CD14-positive monocyte (primary cell): Measurements from ENCODE around the gene HERC6. TPM values are rescaled to one million over a fixed set of nuclear protein-coding genes. Genes with fewer than 3 reads are reported as not detected.

ENCODE experiments used
- DNase-seq, 3 donors: peaks; one replicate each; pipeline ENCODE4 v3.0.0-alpha.2; 2011 to 2022
- H2AFZ ChIP-seq: 2 replicates; pipeline ENCODE4 v1.6.0; 2012; ENCODE audit warnings: mild to moderate bottlenecking, low read depth, low read length, inconsistent platforms; ENCODE audit not compliant: insufficient read depth, poor library complexity, severe bottlenecking
- H3K27ac ChIP-seq, 2 donors: 1 replicate in 1 of 2; 2 replicates in 1 of 2; pipeline ENCODE4 v1.5.1; 2012 to 2013; ENCODE audit warnings: low read length in 2 of 2, control low read depth in 1 of 2, inconsistent platforms in 1 of 2, low read depth in 1 of 2, mild to moderate bottlenecking in 1 of 2
- H3K27me3 ChIP-seq, 2 donors: one replicate each; pipeline versions ENCODE4 v1.6.0 to v1.6.1; 2011 to 2013; ENCODE audit warnings: low read length in 2 of 2; ENCODE audit not compliant: control insufficient read depth in 2 of 2, insufficient read depth in 2 of 2
- H3K36me3 ChIP-seq, 2 donors: replicated peaks in 1 of 2; 1 replicate in 1 of 2; 2 replicates in 1 of 2; pipeline versions ENCODE4 v1.5.1 to v1.6.1; 2012 to 2013; ENCODE audit warnings: low read length in 2 of 2, control low read depth in 1 of 2, inconsistent platforms in 1 of 2, mild to moderate bottlenecking in 1 of 2; ENCODE audit not compliant: insufficient read depth in 2 of 2, control insufficient read depth in 1 of 2
- H3K4me1 ChIP-seq, 2 donors: 1 replicate in 1 of 2; 2 replicates in 1 of 2; pipeline versions ENCODE4 v1.5.1 to v1.6.1; 2012 to 2013; ENCODE audit warnings: low read length in 2 of 2, control low read depth in 1 of 2, inconsistent platforms in 1 of 2, mild to moderate bottlenecking in 1 of 2, moderate library complexity in 1 of 2; ENCODE audit not compliant: insufficient read depth in 2 of 2, control insufficient read depth in 1 of 2
- H3K4me2 ChIP-seq: replicated peaks from 2 replicates; pipeline ENCODE3; 2012; ENCODE audit warnings: low read length, moderate library complexity, mild to moderate bottlenecking; ENCODE audit not compliant: poor library complexity, severe bottlenecking; ENCODE audit errors: extremely low read depth
- H3K4me3 ChIP-seq, 3 experiments: fragments of 200-600 bp in 1 of 3; sonication (generic) in 1 of 3; replicated peaks in 1 of 3; 1 replicate in 2 of 3; 2 replicates in 1 of 3; pipeline ENCODE4 v1.5.1; 2011 to 2013; ENCODE audit warnings: low read length in 3 of 3, mild to moderate bottlenecking in 3 of 3, control low read depth in 2 of 3, low read depth in 2 of 3, inconsistent platforms in 1 of 3, moderate library complexity in 1 of 3
- H3K79me2 ChIP-seq: 2 replicates; pipeline ENCODE4 v1.6.0; 2012; ENCODE audit warnings: mild to moderate bottlenecking, control low read depth, inconsistent platforms, low read length, moderate library complexity; ENCODE audit not compliant: insufficient read depth
- H3K9ac ChIP-seq: 2 replicates; pipeline ENCODE4 v1.6.0; 2017; ENCODE audit warnings: low read length, mild to moderate bottlenecking; ENCODE audit not compliant: insufficient read depth, poor library complexity, severe bottlenecking
- H3K9me3 ChIP-seq, 2 donors: replicated peaks in 1 of 2; 1 replicate in 1 of 2; 2 replicates in 1 of 2; pipeline versions ENCODE4 v1.5.1 to v1.6.1; 2012 to 2013; ENCODE audit warnings: low read length in 2 of 2, control low read depth in 1 of 2; ENCODE audit not compliant: control insufficient read depth in 1 of 2, insufficient read depth in 1 of 2
- H4K20me1 ChIP-seq: 2 replicates; pipeline ENCODE4 v1.6.0; 2012; ENCODE audit warnings: mild to moderate bottlenecking, low read length, control low read depth, moderate library complexity; ENCODE audit not compliant: insufficient read depth
- H3K27ac Mint-ChIP-seq, 7 donors: one replicate each; pipeline ENCODE4 v1.8.0; 2020; ENCODE audit warnings: mild to moderate bottlenecking in 7 of 7, mixed read lengths in 7 of 7, moderate library complexity in 6 of 7, inconsistent platforms in 2 of 7
- H3K27me3 Mint-ChIP-seq, 3 donors: one replicate each; pipeline ENCODE4 v1.8.0; 2021 to 2022; ENCODE audit warnings: low read depth in 3 of 3, mild to moderate bottlenecking in 3 of 3, mixed read lengths in 3 of 3, moderate library complexity in 3 of 3, inconsistent platforms in 1 of 3
- H3K36me3 Mint-ChIP-seq, 2 donors: one replicate each; pipeline ENCODE4 v1.8.0; 2020; ENCODE audit warnings: mixed read lengths in 2 of 2, inconsistent platforms in 1 of 2, mild to moderate bottlenecking in 1 of 2
- H3K4me1 Mint-ChIP-seq: one replicate; pipeline ENCODE4 v1.8.0; 2020; ENCODE audit warnings: mild to moderate bottlenecking, mixed read lengths
- H3K4me3 Mint-ChIP-seq, 2 donors: one replicate each; pipeline ENCODE4 v1.8.0; 2020; ENCODE audit warnings: mild to moderate bottlenecking in 2 of 2, mixed read lengths in 2 of 2, moderate library complexity in 1 of 2
- H3K9me3 Mint-ChIP-seq, 7 donors: one replicate each; pipeline ENCODE4 v1.8.0; 2020 to 2022; ENCODE audit warnings: mixed read lengths in 7 of 7, mild to moderate bottlenecking in 6 of 7, moderate library complexity in 6 of 7, inconsistent platforms in 2 of 7
- CTCF ChIP-seq: fragments of 200-600 bp; IDR thresholded peaks from one replicate; pipeline ENCODE4 v1.8.0; 2022; ENCODE audit warnings: antibody characterized with exemption, mild to moderate bottlenecking
- WGBS: methylation state at CpG from one replicate; pipeline ENCODE4 v1.1.5; 2013; ENCODE audit warnings: missing lambda C conversion rate; ENCODE audit not compliant: insufficient coverage; 5-methylcytosine and 5-hydroxymethylcytosine counted together
- intact Hi-C, 2 donors: fragments of 100-400 bp; cut with micrococcal nuclease; formaldehyde crosslinking; loops; one replicate each; pipeline versions ENCODE4 v1.15.0 to v1.15.1; 2023
- polyA plus RNA-seq, 3 donors: library from polyadenylated mRNA; depleted of rRNA in 1 of 3; unstranded in 2 of 3; stranded (reverse) in 1 of 3; fragments of 300-500 nt in 2 of 3; fragments of >200 nt in 1 of 3; fragmentation: Illumina TruSeq in 2 of 3; gene quantifications; 1 replicate in 2 of 3; 2 replicates in 1 of 3; pipeline ENCODE4 v1.2.3, GENCODE V29; 2012 to 2021

The HERC6 gene
- polyA plus RNA-seq, 3 donors, result 4.1 to 9.4 (median 6.1) TPM

GRCh38 chr4:88456670-88457306, 78.1 kb downstream of the HERC6 start, which contains the start of gene HERC5:
TSS of gene HERC5 (plus strand) at chr4:88457119. CDS start at chr4:88457270, 151 bp downstream.
- H3K36me3 Mint-ChIP-seq, result peaks cover 7 to 9% of the 10 kb centered on the region in 2 donors
- peaks cover 0 to 4% of the 10 kb centered on the region in 2 donors for H3K9me3 ChIP-seq
- H4K20me1 ChIP-seq, result no peaks in the 10 kb centered on the region
- H3K4me3 ChIP-seq, result peak within 1 kb of the TSS; percentile 62 to 94 (median 90)
- peak within 1 kb of the TSS; percentile 62 for H3K9ac ChIP-seq
- H3K4me2 ChIP-seq, result peak within 1 kb of the TSS; percentile 81
- peak within 1 kb of the TSS; percentile 58 to 79 for H3K27ac ChIP-seq
- peaks cover 0 to 6% (median 0%) of the 10 kb centered on the region in 7 donors for H3K9me3 Mint-ChIP-seq
- DNase-seq, result peak; percentile 91 to 93 (median 92)
- under 1% methylated on average over 57 of the region's 57 CpGs for WGBS
- H3K27ac Mint-ChIP-seq, result peak within 1 kb of the TSS; percentile 94 to 99 (median 97)
- intact Hi-C loops, result loop anchor here (5.0 to 10.0 kb wide), 4 partner anchors 79 to 174 kb away; partner anchors contain the start of genes HERC3 (in 2 of the 2), HERC6 (in 2 of the 2) and PPM1K (in 1 of the 2)
- H3K4me1 Mint-ChIP-seq, result peaks cover 17% of the 10 kb centered on the region
- no peaks in the 10 kb centered on the region for H3K27me3 ChIP-seq
- peak; percentile 29 for TF ChIP-seq CTCF
- H3K4me3 Mint-ChIP-seq, result peak within 1 kb of the TSS; percentile 100
- H3K27me3 Mint-ChIP-seq, result no peaks in the 10 kb centered on the region
- peaks cover 0 to 3% of the 10 kb centered on the region in 2 donors for H3K36me3 ChIP-seq
- peaks cover 34% of the 10 kb centered on the region for H3K79me2 ChIP-seq
- H2AFZ ChIP-seq, result peak within 1 kb of the TSS; percentile 93
- peaks cover 11 to 20% of the 10 kb centered on the region in 2 donors for H3K4me1 ChIP-seq

- H3K4me3 ChIP-seq, result peak overlapping the region; percentile 62 to 94 (median 90)
- peak overlapping the region; percentile 93 for H2AFZ ChIP-seq
- no peak for TF ChIP-seq CTCF
- peak in 1 of 3 donors; percentile 16 for DNase-seq
- no peaks in the 10 kb centered on the region for H4K20me1 ChIP-seq
- peaks cover 34% of the 10 kb centered on the region for H3K79me2 ChIP-seq
- peak overlapping the region in 1 of 2 donors; percentile 79 for H3K27ac ChIP-seq
- peak overlapping the region; percentile 81 for H3K4me2 ChIP-seq
- H3K27me3 ChIP-seq, result no peaks in the 10 kb centered on the region
- whole genome bisulfite sequencing, result 2% methylated on average over 65 of the region's 75 CpGs
- Mint-ChIP-seq H3K36me3 (peaks cover 14 to 16% of the 10 kb centered on the region in 2 donors), H3K27ac (peak overlapping the region; percentile 64 to 96 (median 89)), H3K27me3 (no peaks in the 10 kb centered on the region), H3K4me1 (peaks cover 17% of the 10 kb centered on the region), H3K4me3 (peak overlapping the region; percentile 100), H3K9me3 (peaks cover 0 to 6% (median 0%) of the 10 kb centered on the region in 7 donors)
- H3K36me3 ChIP-seq, result peaks cover 7 to 10% of the 10 kb centered on the region in 2 donors
- intact Hi-C loops, result loop anchor here (5.0 to 10.0 kb wide), 4 partner anchors 80 to 175 kb away; partner anchors contain the start of genes HERC3 (in 2 of the 2), HERC6 (in 2 of the 2) and PPM1K (in 1 of the 2)
- H3K4me1 ChIP-seq, result peaks cover 11 to 20% of the 10 kb centered on the region in 2 donors
- peak overlapping the region; percentile 62 for H3K9ac ChIP-seq
- peaks cover 0 to 4% of the 10 kb centered on the region in 2 donors for H3K9me3 ChIP-seq
These were observed 78.9 kb downstream of the HERC6 start for GRCh38 chr4:88457307-88458103.
